ENCODE data around the gene SLC6A7. TPM values are rescaled to one million over a fixed set of nuclear protein-coding genes. Genes with fewer than 3 reads are reported as not detected.
"Not testable (repeated sequence)": the region's sequence is repeated elsewhere in the genome, so short reads cannot be mapped to it uniquely, and the experiment has no call there.

The SLC6A7 gene
- total RNA-seq, 1 donor from 2014 or later, result not detected

DNA sequence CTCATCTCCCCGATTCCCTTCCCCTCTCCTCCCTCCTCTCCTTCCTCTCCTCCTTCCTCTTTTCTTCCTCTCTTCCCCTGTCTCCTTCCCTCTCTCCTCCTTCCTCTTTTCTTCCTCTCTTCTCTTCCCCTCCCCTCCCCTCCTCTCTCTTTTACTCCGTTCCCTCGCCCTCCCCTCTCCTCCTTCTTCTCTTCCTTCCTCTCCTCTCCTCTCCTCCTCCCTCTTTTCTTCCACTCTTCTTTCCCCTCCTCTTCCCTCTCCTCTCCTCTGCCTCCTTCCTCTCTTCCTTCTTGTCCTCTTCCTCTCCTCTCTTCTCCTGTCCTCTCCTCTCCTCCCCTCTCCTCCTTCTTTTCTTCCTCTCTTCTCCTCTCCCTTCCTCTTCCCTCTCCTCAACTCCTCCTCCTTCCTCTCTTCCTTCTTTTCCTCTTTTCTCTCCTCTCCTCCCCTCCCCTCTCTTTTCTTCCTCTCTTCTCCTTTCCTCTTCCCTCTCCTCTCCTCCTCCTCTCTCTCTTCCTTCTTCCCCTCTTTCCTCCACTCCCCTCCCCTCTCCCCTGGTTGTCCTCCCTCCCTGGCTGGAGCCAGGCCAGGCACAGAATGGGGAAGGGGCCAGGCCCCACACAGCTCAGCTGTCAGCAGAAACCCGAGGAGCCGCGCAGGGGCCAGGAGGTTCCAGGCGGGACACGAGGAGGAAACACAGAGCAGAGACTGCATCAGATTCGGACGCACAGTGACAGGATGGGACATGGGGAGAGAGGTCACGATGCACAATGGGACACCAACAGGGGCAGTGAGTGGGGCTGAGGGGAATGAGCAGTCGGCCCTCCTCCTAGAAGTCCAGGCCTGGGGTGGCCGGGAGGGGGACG, 51.7 kb downstream of the SLC6A7 start:
- no peak for DNase-seq (ENCODE audit: low read depth in 2 of 2)

DNA sequence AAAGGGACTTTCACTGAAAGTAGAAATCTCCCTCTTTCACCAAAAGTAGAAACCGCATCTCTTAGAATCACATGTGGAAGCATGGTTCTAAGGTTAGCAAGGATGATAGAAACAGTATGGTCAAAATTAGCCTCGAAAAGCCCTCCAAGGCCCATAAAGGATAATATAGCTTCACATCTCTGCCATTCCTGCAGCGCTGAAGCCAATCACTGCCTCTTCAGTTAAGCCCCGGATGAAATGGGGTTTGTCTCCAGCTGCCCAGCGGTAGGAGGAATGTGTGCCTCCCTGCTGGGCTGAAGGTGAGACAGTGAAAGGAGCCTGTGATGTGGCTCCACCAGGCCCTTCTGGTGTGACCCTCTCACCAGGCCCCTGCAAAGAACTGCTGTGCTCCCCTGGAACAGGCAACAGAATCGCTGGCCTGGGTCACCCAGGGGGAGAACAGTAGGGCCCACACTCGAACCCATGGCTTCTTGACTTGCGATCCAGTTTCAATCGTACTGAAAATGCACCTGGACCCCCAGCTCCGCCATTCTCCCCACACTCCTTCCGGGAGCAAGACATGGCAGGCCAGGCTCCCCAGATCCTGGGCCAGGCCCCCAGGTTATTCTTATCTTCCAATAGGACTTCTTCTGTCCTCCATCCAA, 52.5 kb downstream of the SLC6A7 start:
- no peak for DNase-seq (ENCODE audit: low read depth in 2 of 2)

DNA sequence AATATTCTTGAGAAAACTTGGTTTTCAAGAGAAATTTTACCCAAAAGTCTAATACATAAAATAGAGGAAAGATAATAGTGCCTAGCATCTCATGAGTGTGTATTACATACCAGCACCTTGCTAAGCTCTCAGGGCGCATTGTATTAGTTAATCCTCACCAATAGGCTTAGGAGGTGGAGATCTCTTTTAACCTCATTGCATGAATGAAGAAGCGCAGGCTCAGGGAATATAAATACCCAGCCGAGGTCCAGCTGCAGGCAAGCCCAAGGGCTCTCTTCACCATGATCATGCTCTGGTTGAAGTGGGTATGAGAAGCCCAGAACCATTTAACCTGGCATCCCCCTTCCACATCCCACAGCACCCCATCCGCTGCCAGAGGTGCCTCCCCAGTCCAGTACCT, 53.7 kb downstream of the SLC6A7 start:
- no peak for DNase-seq (ENCODE audit: low read depth in 2 of 2)

DNA sequence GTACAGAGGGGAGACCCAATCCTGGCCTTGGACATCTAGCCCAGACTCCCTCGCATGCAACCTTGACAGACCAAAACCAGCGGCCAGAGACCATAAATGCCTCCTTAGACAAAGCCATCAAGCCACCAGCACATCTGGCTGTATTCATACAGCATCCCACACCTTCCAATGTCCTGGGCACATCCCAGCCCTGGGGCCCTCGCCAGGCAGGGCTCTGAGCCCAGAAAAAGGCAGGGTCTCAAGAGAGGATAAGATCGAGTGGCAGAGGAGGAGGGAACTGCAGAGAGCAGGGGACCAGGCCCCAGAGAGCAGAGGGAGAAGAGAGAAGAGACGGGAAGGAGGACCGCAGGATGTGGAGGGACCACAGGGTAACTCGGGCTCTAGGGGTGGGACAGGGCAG, 54.3 kb downstream of the SLC6A7 start:
- no peak for DNase-seq (ENCODE audit: low read depth in 2 of 2)

DNA sequence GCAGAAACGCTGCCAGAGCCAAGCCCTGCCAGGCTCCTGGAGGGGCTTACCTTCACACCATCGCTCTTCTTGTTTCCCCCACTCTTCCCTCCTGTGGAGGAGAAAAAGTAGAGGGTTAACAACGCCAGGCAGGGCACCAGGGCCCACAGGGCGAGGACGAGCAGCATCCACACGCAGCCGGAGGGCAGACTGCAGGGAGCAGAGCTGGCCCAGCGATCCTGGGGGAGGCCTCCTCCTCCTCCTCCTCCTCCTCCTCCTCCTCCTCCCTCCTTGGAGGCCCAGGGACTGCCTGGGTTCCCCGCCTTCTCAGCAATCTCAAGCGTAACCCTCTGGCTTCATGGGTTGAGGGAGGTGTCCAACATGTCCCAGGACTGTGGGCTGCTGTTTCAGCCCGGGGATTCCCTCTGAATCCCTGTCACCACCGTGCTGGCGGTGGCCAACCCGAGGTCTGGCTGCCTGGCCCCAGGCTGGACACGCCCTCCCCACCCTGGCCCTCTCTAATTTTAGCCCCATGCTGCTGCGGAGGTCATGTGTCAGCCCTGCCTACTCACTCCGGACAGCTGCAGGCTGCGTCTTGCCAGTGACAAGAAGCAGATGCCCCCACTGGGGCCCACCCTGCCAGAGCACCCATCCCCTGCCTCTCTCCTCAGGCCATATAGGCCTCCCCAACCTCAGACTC, 55.4 kb downstream of the SLC6A7 start:
- no peak for DNase-seq (ENCODE audit: low read depth in 2 of 2)

DNA sequence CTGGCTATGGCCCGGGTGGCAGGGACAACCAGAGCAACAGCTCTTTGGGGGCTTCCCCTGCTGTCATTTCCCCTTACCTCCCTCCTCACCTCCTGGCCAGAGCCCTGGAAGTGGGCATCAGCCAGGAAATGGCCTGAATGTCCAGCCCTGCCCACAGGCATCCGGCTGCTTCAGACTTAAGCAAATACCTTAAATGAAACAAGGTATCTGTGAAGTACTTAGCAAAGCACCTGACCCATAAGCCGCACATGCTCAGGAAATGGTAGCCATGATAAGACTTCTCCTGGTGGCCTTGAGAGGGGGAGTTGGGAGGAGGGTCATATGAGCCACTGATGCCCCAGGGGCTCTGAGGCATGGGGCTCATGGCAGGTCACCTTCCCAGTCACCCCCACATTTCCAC, 55.9 kb downstream of the SLC6A7 start:
- DNase-seq (ENCODE audit: low read depth in 2 of 2), result no peak

DNA sequence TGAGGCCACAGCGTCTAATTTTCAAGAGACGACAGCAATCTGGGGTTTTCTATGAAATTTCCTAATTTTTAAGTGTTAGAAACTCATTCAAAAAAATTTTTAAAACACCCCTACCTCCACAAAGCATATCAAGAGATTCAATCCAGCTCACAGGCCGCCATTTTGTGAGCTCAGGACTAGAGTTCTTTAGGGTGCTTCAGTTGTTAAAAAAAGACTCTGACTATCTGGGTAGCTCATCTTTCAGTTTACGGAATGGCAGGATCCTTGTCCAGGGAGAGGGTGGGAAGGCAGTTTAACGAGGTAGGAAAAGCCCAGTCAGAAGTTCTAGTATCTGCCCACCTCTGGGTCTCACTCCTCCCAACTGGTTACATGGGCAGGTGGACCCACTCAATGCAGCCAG, 56.6 kb downstream of the SLC6A7 start:
- DNase-seq (ENCODE audit: low read depth in 2 of 2), result no peak

DNA sequence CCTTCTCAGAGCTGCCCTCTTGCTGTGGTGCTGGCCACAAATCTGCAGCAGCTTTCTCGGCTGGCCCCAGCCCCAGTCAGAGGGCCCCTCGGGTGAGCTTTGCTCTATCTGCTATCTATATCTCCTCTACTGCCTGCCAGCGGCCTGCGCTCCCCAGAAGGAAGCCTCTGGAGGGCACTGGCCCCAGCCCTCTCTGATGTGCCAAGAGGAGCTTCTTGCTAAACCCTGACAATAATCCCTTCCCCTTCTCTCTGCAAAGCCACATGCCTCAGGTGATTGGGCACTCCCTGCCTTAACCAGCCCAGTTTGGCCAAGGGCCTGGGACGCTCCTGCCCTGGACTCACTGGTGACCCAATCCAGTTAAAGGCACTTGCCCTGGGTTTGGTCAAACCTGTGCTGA, 57.0 kb downstream of the SLC6A7 start:
- no peak for DNase-seq (ENCODE audit: low read depth in 2 of 2)

DNA sequence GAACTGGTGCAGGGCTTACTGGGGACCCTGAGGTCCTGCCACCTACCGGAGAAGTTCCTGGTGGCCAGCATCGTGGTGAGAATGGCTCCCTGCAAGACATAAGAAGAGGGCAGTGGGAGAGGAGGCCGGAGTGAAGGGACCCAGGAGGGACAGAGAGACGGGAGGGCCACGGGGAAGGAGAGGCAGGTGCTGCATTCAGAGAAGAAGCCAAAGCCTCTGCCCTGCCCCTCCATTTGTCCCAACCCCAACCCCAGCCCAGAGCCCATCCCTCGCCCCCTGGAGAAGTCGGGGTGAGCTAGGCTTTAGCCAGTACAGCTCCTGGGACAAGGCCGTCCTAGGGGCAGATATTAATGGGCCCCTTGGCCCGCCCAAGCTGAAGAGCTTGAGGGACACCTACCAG, 57.9 kb downstream of the SLC6A7 start:
- DNase-seq (ENCODE audit: low read depth in 2 of 2), result no peak

DNA sequence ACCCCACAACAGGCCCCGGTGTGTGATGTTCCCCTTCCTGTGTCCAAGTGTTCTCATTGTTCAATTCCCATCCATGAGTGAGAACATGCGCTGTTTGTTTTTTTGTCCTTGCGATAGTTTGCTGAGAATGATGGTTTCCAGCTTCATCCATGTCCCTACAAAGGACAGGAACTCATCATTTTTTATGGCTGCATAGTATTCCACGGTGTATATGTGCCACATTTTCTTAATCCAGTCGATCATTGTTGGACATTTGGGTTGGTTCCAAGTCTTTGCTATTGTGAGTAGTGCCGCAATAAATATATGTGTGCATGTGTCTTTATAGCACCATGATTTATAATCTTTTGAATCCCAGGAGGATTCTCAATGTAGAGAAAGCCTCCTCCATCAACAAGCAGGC, 58.6 kb downstream of the SLC6A7 start:
- not testable (repeated sequence) for DNase-seq (ENCODE audit: low read depth in 2 of 2)

DNA sequence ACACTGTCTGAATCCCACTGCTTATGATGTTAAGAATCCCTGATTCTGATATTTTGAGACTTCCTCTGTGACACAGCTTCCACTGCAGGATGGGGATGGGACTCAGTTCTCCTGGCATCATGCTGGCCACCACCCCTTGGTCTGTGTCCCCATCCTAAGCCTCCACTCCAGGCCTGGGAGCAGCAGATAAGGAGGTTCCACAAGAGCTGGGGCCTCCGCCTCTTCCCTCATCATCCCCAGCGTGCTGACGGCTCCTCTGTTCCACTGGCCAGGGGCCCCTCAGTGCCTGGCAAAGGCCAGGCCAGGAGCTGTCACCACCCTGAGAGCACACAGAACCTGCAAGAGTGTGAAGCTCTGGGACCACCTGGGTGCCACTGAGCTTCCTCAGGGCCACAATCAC, 59.1 kb downstream of the SLC6A7 start:
- no peak for DNase-seq (ENCODE audit: low read depth in 2 of 2)

DNA sequence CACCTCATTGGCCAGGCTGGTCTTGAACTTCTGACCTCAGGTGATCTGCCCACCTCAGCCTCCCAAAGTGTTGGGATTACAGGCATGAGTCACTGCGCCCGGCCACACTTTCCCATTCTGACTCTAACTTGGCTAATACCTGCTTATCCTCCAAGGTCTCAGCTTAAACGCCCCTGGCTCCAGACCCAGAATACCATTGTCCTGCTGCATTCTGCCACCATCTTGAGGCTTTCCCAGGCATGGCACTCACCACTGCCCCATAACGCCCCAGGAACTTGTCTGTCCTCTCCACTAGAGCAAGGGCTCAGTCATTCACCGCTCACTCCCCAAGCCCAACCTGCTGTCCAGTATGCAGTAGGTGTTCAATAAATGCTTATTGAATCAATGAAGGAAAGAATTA, 59.9 kb downstream of the SLC6A7 start:
- no peak for DNase-seq (ENCODE audit: low read depth in 2 of 2)

DNA sequence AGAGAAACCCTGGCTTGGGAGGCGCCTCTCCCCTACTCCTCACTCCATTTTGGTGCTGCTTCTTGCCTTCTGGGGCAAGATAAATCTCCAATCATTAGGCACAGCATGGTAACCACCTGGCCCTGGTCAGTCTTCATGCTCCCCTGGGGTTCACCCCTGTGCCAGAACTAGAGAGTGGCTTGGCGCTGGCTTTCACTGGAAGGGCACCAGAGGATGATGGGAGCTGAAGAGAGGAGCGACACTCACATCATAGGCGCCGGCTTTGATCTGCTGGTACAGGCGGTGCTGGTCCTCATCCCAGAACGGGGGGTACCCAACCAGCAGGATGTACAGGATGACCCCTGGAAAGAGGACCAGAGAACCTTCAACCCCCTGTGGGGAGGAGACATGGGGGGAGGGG, 61.6 kb downstream of the SLC6A7 start:
- DNase-seq (ENCODE audit: low read depth in 2 of 2), result no peak

DNA sequence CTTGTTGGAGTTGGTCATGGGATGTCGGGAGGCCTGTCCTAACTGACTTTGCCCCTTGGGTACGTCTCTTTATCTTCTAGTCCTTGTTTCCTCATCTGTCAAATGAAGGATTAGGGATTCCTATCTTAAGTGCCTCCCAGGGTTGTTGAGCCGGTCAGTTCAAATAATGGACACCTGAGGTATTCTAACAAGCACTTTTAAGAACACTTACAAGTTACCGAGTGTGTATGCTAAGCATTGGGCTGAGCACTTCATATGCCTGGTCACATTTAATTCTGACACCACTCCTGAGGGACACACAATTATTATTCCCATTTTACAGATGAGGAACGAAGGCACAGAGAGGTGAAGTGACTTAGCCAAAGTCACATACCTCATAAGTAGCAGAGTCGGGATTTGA, 62.6 kb downstream of the SLC6A7 start:
- no peak for DNase-seq (ENCODE audit: low read depth in 2 of 2)

DNA sequence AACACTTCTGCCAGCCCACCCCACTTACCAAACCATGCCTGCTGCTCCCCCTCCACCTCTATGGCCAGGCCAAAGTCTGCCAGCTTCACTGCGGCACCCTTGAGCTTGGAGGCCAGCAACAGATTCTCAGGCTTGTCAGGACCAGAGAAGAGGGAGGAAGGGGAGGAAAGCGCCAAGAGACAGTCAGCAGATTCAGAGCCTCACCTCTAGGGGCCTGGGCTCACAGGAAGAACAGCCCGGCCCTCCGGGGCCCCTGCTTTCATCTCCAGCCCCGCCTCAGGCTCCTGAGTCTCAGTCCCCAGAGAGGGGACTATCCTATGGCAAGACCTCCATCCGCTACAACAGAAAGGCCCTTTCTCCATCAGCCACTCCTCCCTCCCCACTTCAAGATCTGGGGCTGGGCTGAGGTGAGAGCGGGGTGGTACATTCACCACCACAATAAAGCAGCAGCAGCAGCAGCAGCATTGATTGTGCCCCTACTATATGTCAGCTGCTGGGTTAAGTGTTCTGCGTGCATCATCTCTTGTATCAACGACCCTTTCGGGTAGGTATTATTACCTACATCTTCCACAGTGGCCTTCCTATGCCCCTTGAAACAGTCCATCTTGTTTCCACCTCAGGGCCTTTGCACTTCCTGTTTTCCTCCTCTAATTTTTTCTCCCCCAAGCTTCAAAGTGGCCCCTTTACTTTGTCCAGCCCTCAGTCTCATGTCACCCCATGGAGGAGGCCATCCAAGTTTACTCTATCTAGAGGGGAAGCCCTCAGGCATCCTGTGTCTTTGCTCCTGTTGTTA, 63.8 kb downstream of the SLC6A7 start:
- DNase-seq (ENCODE audit: low read depth in 2 of 2), result no peak

DNA sequence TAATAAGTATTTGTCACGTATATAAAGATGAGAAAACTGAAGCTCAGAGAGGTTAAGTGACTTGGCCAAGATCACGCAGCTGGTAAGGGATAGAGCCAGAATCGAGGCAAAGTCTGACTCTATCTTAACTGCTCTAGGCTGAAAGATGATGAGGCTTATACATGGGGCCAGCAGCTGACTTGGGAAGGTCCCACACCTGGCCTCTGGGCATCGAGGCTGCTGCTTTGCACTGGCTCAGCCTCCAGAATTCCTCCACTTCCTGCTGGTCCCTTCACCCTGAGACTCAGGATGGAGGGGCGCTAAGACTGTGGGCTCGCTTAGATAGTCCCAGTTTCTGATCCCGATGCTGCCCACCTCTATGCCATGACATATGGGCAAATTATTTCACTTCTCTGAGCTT, 64.5 kb downstream of the SLC6A7 start:
- no peak for DNase-seq (ENCODE audit: low read depth in 2 of 2)

DNA sequence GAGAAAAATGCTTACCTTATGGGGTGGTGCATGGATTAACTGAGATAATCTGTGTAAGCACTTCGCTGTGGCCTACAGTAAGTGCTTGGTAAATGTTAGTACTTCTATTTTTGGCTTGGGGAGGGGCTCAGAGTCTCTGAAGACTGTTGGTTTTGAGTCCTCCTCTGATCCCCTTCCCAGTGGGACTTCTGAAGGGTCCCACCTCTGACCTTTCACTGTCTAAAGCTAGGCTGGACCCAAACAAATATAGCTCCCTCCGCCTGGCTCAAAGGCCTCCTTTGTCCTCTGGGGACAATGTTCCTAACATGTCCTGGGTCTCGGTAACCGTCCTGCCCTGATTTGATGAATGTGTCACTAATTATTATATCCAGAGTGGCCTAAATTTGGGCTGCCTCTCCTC, 64.9 kb downstream of the SLC6A7 start:
- no peak for DNase-seq (ENCODE audit: low read depth in 2 of 2)

DNA sequence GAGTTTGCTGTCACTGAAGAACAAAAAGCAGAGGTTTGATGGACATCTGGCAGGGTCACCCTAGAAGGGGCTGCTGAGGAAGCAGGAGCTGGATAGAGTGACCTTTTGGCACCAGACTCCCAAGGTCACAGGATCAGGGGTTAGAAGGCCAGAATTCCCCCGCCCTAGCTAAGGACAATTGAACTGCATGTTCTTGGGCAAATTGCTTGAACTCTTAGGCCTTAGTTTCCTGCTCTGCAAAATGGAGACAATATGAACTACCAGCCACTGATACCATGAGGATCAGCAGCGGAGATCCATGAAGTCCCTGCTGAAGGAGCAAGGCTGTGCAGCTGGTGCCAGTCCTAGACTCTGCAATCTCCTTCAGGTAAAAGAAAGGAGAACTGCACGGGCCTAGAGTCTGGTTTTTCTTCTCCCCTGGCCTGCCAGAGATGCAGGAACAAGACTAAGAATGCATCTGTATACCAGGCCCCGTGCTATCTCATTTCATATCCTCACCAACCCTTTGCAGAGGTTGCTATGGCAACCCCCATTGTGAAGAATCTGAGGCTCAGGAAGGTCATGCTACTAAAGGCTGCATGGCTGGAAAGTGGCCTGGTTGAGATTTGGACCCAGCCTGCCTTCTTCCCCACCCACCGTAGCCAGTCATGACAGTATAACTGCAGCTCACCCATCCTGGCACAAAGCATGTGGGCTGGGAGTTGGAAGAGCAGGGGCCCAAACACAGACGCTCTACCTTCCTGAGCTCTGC, 66.0 kb downstream of the SLC6A7 start:
- DNase-seq (ENCODE audit: low read depth in 2 of 2), result peak; percentile 52 to 53

DNA sequence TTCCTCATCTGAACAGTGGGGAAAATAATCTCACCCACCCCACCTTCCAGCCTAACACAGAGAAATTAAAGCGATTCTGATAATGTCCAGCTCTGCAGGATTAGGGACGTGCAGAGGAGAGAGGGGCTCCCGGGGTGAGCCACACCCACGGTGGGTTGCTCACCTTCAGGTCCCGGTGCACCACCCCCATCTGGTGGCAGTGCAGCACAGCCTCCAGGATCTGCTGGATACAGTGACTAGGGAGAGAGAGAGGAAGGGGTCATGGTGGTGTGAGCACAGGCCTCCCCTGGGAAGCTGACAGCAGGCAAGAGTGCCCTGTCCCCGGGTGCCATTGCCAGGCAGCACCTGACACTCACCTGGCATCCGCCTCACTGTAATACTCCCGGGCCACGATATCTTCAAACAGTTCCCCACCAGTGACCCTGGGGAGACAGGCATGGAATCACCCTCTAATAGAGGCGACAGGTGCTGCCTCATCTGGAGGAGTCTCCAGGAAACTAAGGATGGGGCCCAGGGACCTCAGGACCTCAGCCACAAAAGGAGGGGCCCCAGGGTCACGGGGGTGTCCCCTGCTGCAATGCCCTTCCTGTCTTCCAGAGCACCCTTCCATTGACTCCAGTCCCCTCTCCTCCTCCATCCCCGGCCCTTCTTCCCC, 66.7 kb downstream of the SLC6A7 start:
- no peak for DNase-seq (ENCODE audit: low read depth in 2 of 2)

DNA sequence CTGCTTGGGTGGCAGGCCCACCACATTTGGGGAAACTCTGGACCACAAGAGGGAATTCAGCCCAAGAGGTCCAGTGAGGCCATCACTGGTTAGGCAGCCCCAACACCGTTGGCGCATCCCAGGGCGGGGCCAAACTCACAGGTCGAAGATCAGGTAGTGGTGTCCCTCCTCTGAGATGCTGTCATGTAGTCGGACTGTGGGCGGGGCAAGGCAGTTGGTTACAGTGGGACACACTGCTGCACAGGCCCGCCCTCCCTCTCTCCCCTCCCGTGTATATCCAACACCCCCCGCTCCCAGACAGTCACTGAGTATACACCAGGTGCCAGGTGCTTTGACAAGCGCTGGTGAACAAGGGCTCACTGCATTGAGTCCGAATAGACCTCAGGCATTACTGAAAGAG, 67.6 kb downstream of the SLC6A7 start:
- no peak for DNase-seq (ENCODE audit: low read depth in 2 of 2)

DNA sequence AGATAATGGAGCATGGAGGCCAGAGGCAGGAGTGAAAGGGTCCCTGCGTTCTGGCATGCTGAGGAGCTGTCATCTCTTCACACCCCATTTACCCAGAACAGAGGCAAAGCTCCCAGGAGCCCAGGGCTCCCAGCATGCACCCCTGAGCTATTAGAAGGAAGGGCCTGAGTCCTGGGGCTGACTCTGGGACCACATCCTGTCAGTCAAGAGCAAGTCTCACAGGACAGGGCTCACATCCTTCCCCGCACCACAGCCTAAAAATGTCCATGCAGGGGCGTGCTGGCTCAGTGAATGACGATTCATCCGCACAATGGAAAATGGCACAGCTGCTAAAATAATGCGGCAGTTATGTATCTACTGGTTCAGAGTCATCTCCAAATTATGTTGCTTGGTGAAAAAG, 68.3 kb downstream of the SLC6A7 start:
- no peak for DNase-seq (ENCODE audit: low read depth in 2 of 2)

All from lung microvascular endothelial cell (primary cell).